IMR-90 (cell line): ENCODE results near the gene MXD4. TPM values are rescaled to one million over a fixed set of nuclear protein-coding genes. Genes with fewer than 3 reads are reported as not detected.

ENCODE experiments used
- ATAC-seq: fragments of 200-7000 bp; cut with Tn5 transposase; 2 replicates; pipeline ENCODE4 v1.9.1; 2020; ENCODE audit warnings: low read depth, mild to moderate bottlenecking, moderate library complexity
- BruUV-seq: library from RNA; stranded (reverse); fragments of 400-500 nt; replicated peaks from 2 replicates; lab custom pipeline; 2021; lab: Mats Ljungman, UMichigan
- CTCF ChIA-PET: fragments of 300-600 bp; formaldehyde crosslinking; extraction: SDS; loops from one replicate; lab custom pipeline; 2021; ENCODE audit warnings: antibody characterized with exemption; lab: Yijun Ruan, JAX
- POLR2A ChIA-PET: fragments of 300-600 bp; sonication (Branson Sonifier 250); formaldehyde crosslinking; loops from one replicate; lab custom pipeline; 2022; ENCODE audit warnings: antibody characterized with exemption; ENCODE audit not compliant: unreplicated experiment; lab: Charles Lee
- DNase-seq: peaks from one replicate; pipeline ENCODE4 v3.0.0; 2013
- H2AFZ ChIP-seq: replicated peaks from 2 replicates; pipeline ENCODE3; 2013; ENCODE audit warnings: low read length, mild to moderate bottlenecking; ENCODE audit not compliant: poor library complexity
- H2AK5ac ChIP-seq: 2 replicates; pipeline ENCODE4 v1.6.1; 2013; ENCODE audit warnings: low read depth, low read length, inconsistent platforms
- H2AK9ac ChIP-seq: replicated peaks from 2 replicates; pipeline ENCODE3; 2013; ENCODE audit warnings: mild to moderate bottlenecking, low read depth, low read length, moderate library complexity; ENCODE audit not compliant: poor library complexity
- H2BK120ac ChIP-seq: 2 replicates; pipeline ENCODE4 v1.6.1; 2013; ENCODE audit warnings: low read depth, low read length, inconsistent platforms
- H2BK15ac ChIP-seq: 3 replicates; pipeline ENCODE4 v1.6.1; 2013; ENCODE audit warnings: low read depth, low read length, inconsistent platforms
- H2BK20ac ChIP-seq: 2 replicates; pipeline ENCODE4 v1.6.1; 2013; ENCODE audit warnings: low read depth, mild to moderate bottlenecking, inconsistent platforms, low read length, moderate library complexity
- H2BK5ac ChIP-seq: 2 replicates; pipeline ENCODE4 v1.6.1; 2013; ENCODE audit warnings: mild to moderate bottlenecking, low read depth, low read length, inconsistent platforms; ENCODE audit not compliant: poor library complexity, severe bottlenecking
- H3K14ac ChIP-seq: replicated peaks from 2 replicates; pipeline ENCODE4 v1.6.1; 2013; ENCODE audit warnings: low read depth, low read length, inconsistent platforms
- H3K18ac ChIP-seq: 2 replicates; pipeline ENCODE4 v1.6.1; 2013; ENCODE audit warnings: low read depth, low read length, control low read depth
- H3K23ac ChIP-seq: 2 replicates; pipeline ENCODE4 v1.6.1; 2013; ENCODE audit warnings: low read depth, low read length, inconsistent platforms
- H3K27ac ChIP-seq: 2 replicates; pipeline ENCODE4 v1.5.1; 2013; ENCODE audit warnings: mild to moderate bottlenecking, control low read depth, low read length; ENCODE audit not compliant: insufficient read depth
- H3K27me3 ChIP-seq: 2 replicates; pipeline ENCODE4 v1.6.1; 2013; ENCODE audit warnings: low read length; ENCODE audit not compliant: control insufficient read depth, insufficient read depth
- H3K36me3 ChIP-seq: 2 replicates; pipeline ENCODE4 v1.6.1; 2013; ENCODE audit warnings: low read length, mixed read lengths; ENCODE audit not compliant: control insufficient read depth, insufficient read depth
- H3K4ac ChIP-seq: 2 replicates; pipeline ENCODE4 v1.6.1; 2013; ENCODE audit warnings: low read depth, low read length, inconsistent platforms
- H3K4me1 ChIP-seq: 2 replicates; pipeline ENCODE4 v1.6.1; 2013; ENCODE audit warnings: low read length, mixed read lengths; ENCODE audit not compliant: control insufficient read depth, insufficient read depth
- H3K4me2 ChIP-seq: 2 replicates; pipeline ENCODE4 v1.6.1; 2013; ENCODE audit warnings: low read depth, mild to moderate bottlenecking, control low read depth, low read length, moderate library complexity
- H3K4me3 ChIP-seq: 2 replicates; pipeline ENCODE4 v1.5.1; 2013; ENCODE audit warnings: low read depth, mild to moderate bottlenecking, control low read depth, low read length, moderate library complexity; ENCODE audit not compliant: insufficient read depth
- H3K56ac ChIP-seq: 2 replicates; pipeline ENCODE4 v1.6.1; 2013; ENCODE audit warnings: low read length, inconsistent platforms; ENCODE audit not compliant: insufficient read depth; ENCODE audit errors: extremely low read depth
- H3K79me1 ChIP-seq, 2 experiments: 2 replicates each; pipeline ENCODE4 v1.6.1; 2013; ENCODE audit warnings: low read length in 2 of 2, inconsistent platforms in 1 of 2, low read depth in 1 of 2
- H3K9ac ChIP-seq: 2 replicates; pipeline ENCODE4 v1.6.1; 2013; ENCODE audit warnings: low read depth, low read length, control low read depth
- H3K9me1 ChIP-seq: 2 replicates; pipeline ENCODE4 v1.6.1; 2013; ENCODE audit warnings: low read length, inconsistent platforms; ENCODE audit not compliant: insufficient read depth
- H3K9me3 ChIP-seq: 2 replicates; pipeline ENCODE4 v1.6.1; 2013; ENCODE audit warnings: low read length; ENCODE audit not compliant: control insufficient read depth, insufficient read depth
- H4K20me1 ChIP-seq: 2 replicates; pipeline ENCODE4 v1.6.1; 2013; ENCODE audit warnings: low read length, inconsistent platforms; ENCODE audit not compliant: insufficient read depth
- H4K5ac ChIP-seq: 2 replicates; pipeline ENCODE4 v1.6.1; 2013; ENCODE audit warnings: mild to moderate bottlenecking, low read depth, low read length, control low read depth
- H4K8ac ChIP-seq, 2 experiments: 2 replicates each; pipeline ENCODE4 v1.6.1; 2013; ENCODE audit warnings: low read depth in 2 of 2, low read length in 2 of 2, control low read depth in 1 of 2, inconsistent platforms in 1 of 2
- H4K91ac ChIP-seq: 2 replicates; pipeline ENCODE4 v1.6.1; 2013; ENCODE audit warnings: low read depth, low read length, inconsistent platforms; ENCODE audit not compliant: insufficient read depth
- FOS ChIP-seq: fragments of 150-350 bp; IDR thresholded peaks from 2 replicates; pipeline ENCODE4 v1.6.1; 2016; ENCODE audit warnings: low read depth, low read length
- MAFK ChIP-seq: IDR thresholded peaks from 2 replicates; pipeline ENCODE4 v1.6.1; 2012; ENCODE audit warnings: low read depth, low read length, improper control_type of control experiment
- MXI1 ChIP-seq: IDR thresholded peaks from 2 replicates; pipeline ENCODE4 v1.6.1; 2012; ENCODE audit warnings: low read depth, mild to moderate bottlenecking, low read length, moderate library complexity, borderline replicate concordance
- NFE2L2 ChIP-seq: fragments of 150-350 bp; IDR thresholded peaks from 2 replicates; pipeline ENCODE4 v1.6.1; 2016; ENCODE audit warnings: low read depth, mild to moderate bottlenecking, low read length
- POLR2A ChIP-seq: IDR thresholded peaks from 2 replicates; pipeline ENCODE4 v1.6.1; 2012; ENCODE audit warnings: mild to moderate bottlenecking, low read depth, low read length
- RCOR1 ChIP-seq: IDR thresholded peaks from 2 replicates; pipeline ENCODE4 v1.6.1; 2012; ENCODE audit warnings: mild to moderate bottlenecking, low read length, improper control_type of control experiment; ENCODE audit not compliant: insufficient replicate concordance
- RFX5 ChIP-seq: IDR thresholded peaks from 2 replicates; pipeline ENCODE4 v1.8.0; 2012; ENCODE audit warnings: low read depth, mild to moderate bottlenecking, low read length, moderate library complexity
- WGBS, 2 experiments: methylation state at CpG; one replicate each; pipeline versions ENCODE4 v1.1.5 to v1.1.7; 2013; ENCODE audit warnings: missing lambda C conversion rate in 2 of 2; ENCODE audit not compliant: insufficient read length in 1 of 2; ENCODE audit errors: extremely low coverage in 2 of 2; 5-methylcytosine and 5-hydroxymethylcytosine counted together
- dilution Hi-C: fragments of 300-500 bp; cut with HindIII; formaldehyde crosslinking; loops from one replicate; pipeline ENCODE4 v1.14.3; 2018; ENCODE audit warnings: low sequenced_read_pairs; ENCODE audit not compliant: unreplicated experiment
- in situ Hi-C: fragments of 300-500 bp; cut with MboI; formaldehyde crosslinking; loops from 3 replicates; pipeline ENCODE4 v1.14.3; 2019; ENCODE audit warnings: low sequenced_read_pairs, inconsistent platforms, mixed read lengths
- intact Hi-C: fragments of 100-400 bp; cut with micrococcal nuclease; formaldehyde crosslinking; loops from 2 replicates; pipeline ENCODE4 v1.10.0; 2022
- polyA plus RNA-seq, 3 experiments: library from polyadenylated mRNA; depleted of rRNA; stranded (reverse); fragments of >200 nt; gene quantifications; 2 replicates each; pipeline ENCODE4 v1.2.3, GENCODE V29; 2012; ENCODE audit warnings: low replicate concordance in 1 of 3
- total RNA-seq: library from RNA; depleted of rRNA; stranded (reverse); fragments of >200 nt; gene quantifications from 2 replicates; pipeline ENCODE4 v1.2.3, GENCODE V29; 2012
- TF ChIP-seq, protein P1 (sequence below): conservative IDR thresholded peaks from 2 replicates; pipeline ENCODE4 v1.5.1; 2012; ENCODE audit warnings: mild to moderate bottlenecking, low read depth, low read length, improper control_type of control experiment
- TF ChIP-seq, protein P2 (sequence below): fragments of 150-350 bp; IDR thresholded peaks from 2 replicates; pipeline ENCODE4 v1.6.1; 2017; ENCODE audit warnings: mild to moderate bottlenecking, antibody characterized with exemption, low read length, low read depth
- TF ChIP-seq, protein P3 (sequence below): fragments of 150-350 bp; IDR thresholded peaks from 2 replicates; pipeline ENCODE4 v1.6.1; 2016; ENCODE audit warnings: low read depth, mild to moderate bottlenecking, low read length, moderate library complexity, borderline replicate concordance

MXD4 gene
- total and polyA plus RNA-seq, 2 of the 4 experiments (the other 2 are of a cell fraction), result 22.8 to 54.4 TPM

DNA sequence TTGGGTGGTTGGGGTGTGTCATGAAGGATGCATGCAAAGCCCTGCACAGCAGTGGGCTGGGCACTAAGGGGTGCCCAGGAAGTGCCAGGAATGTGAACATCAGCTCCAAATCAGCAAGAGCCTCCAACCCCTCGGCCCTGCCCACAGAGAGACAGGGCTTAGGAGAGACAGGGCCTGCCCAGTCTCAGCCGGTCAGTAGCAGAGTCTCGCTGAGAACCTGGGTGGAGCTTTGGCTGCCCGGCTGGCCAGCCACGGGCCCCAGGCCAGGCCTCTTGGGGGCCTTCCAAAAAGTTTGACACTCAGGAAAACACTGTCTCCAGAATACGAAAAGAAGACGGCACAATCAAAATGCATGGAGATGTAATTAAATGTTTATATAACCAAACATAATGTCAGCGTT is 4.3 kb upstream of the MXD4 start:
- ATAC-seq, result no peak
- H3K4ac ChIP-seq, result 0 out of 2 replicates have a peak overlapping the region, but pooled peaks have one; percentile 43
- no peaks in the 10 kb centered on the region for H3K9me3 ChIP-seq
- no peak overlapping the region for H3K9ac ChIP-seq
- 20% methylated on average over 1 of the region's 8 CpGs; no CpG with 5 or more reads in 1 of the 2 experiments for WGBS, 2 experiments
- no peak overlapping the region for H3K4me3 ChIP-seq
- no peak overlapping the region for H3K56ac ChIP-seq
- H2AK9ac ChIP-seq, result peak overlapping the region; percentile 52
- no peaks in the 10 kb centered on the region for H4K20me1 ChIP-seq
- 0 out of 2 replicates have a peak overlapping the region, but pooled peaks have one; percentile 34 for H2BK20ac ChIP-seq
- TF ChIP-seq NFE2L2, result no peak
- TF ChIP-seq, protein P1, sequence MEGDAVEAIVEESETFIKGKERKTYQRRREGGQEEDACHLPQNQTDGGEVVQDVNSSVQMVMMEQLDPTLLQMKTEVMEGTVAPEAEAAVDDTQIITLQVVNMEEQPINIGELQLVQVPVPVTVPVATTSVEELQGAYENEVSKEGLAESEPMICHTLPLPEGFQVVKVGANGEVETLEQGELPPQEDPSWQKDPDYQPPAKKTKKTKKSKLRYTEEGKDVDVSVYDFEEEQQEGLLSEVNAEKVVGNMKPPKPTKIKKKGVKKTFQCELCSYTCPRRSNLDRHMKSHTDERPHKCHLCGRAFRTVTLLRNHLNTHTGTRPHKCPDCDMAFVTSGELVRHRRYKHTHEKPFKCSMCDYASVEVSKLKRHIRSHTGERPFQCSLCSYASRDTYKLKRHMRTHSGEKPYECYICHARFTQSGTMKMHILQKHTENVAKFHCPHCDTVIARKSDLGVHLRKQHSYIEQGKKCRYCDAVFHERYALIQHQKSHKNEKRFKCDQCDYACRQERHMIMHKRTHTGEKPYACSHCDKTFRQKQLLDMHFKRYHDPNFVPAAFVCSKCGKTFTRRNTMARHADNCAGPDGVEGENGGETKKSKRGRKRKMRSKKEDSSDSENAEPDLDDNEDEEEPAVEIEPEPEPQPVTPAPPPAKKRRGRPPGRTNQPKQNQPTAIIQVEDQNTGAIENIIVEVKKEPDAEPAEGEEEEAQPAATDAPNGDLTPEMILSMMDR, result no peak
- no peak for TF ChIP-seq RCOR1
- TF ChIP-seq, protein P2, sequence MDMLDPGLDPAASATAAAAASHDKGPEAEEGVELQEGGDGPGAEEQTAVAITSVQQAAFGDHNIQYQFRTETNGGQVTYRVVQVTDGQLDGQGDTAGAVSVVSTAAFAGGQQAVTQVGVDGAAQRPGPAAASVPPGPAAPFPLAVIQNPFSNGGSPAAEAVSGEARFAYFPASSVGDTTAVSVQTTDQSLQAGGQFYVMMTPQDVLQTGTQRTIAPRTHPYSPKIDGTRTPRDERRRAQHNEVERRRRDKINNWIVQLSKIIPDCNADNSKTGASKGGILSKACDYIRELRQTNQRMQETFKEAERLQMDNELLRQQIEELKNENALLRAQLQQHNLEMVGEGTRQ, result no peak
- TF ChIP-seq MXI1, result no peak
- no peak for TF ChIP-seq FOS
- TF ChIP-seq POLR2A, result no peak
- TF ChIP-seq, protein P3, sequence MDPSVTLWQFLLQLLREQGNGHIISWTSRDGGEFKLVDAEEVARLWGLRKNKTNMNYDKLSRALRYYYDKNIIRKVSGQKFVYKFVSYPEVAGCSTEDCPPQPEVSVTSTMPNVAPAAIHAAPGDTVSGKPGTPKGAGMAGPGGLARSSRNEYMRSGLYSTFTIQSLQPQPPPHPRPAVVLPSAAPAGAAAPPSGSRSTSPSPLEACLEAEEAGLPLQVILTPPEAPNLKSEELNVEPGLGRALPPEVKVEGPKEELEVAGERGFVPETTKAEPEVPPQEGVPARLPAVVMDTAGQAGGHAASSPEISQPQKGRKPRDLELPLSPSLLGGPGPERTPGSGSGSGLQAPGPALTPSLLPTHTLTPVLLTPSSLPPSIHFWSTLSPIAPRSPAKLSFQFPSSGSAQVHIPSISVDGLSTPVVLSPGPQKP, result no peak
- TF ChIP-seq MAFK, result no peak
- TF ChIP-seq RFX5, result no peak
- intact Hi-C loops (loop anchor here (10.0 kb wide), 1 partner anchor 149 kb away; the partner anchor contains the start of genes CFAP99 and ZFYVE28), dilution Hi-C loops (no loop called here), in situ Hi-C loops (no loop called here)
- H3K23ac ChIP-seq, result no peak overlapping the region
- 0 out of 2 replicates have a peak overlapping the region, but pooled peaks have one; percentile 32 for H2BK120ac ChIP-seq
- no TSS peak for BruUV-seq
- H3K79me1 ChIP-seq, result peaks cover 0 to 4% of the 10 kb centered on the region in 2 experiments; a peak in 2 of 4 replicates
- H3K9me1 ChIP-seq, result no peaks in the 10 kb centered on the region
- peaks cover 3% of the 10 kb centered on the region; the same call in 1 of the 2 replicates for H3K4me1 ChIP-seq
- no peak overlapping the region for H3K18ac ChIP-seq
- H3K14ac ChIP-seq, result no peak overlapping the region
- no peak for DNase-seq
- H4K8ac ChIP-seq, result 0 out of 4 replicates have a peak overlapping the region, but pooled peaks of 1 of the 2 experiments have one; percentile 59
- ChIA-PET CTCF (no interaction called here), POLR2A (no interaction called here)
- H2AK5ac ChIP-seq, result no peak overlapping the region; the same call in 1 of the 2 replicates
- no peak overlapping the region for H3K4me2 ChIP-seq
- no peak overlapping the region; the same call in 1 of the 2 replicates for H4K5ac ChIP-seq
- no peak overlapping the region for H3K27ac ChIP-seq
- H3K36me3 ChIP-seq, result no peaks in the 10 kb centered on the region
- no peak overlapping the region for H2BK5ac ChIP-seq
- no peaks in the 10 kb centered on the region; the same call in 1 of the 2 replicates for H3K27me3 ChIP-seq
- H2AFZ ChIP-seq, result peak overlapping the region; percentile 86
- H2BK15ac ChIP-seq, result no peak overlapping the region
- H4K91ac ChIP-seq, result no peak overlapping the region
